Esophagus (tissue), 2 donors: Measurements from ENCODE around the gene INPP5D. TPM values are rescaled to one million over a fixed set of nuclear protein-coding genes. Genes with fewer than 3 reads are reported as not detected.

ENCODE experiments used
- H3K27ac ChIP-seq, 2 donors: one replicate each; pipeline ENCODE4 v1.5.1; 2013; ENCODE audit warnings: low read depth in 2 of 2, mild to moderate bottlenecking in 2 of 2, inconsistent platforms in 1 of 2, low read length in 1 of 2, moderate library complexity in 1 of 2
- H3K27me3 ChIP-seq, 2 donors: one replicate each; pipeline ENCODE4 v1.6.1; 2013; ENCODE audit warnings: low read length in 2 of 2, control low read depth in 1 of 2, mild to moderate bottlenecking in 1 of 2; ENCODE audit not compliant: insufficient read depth in 2 of 2, control insufficient read depth in 1 of 2
- H3K36me3 ChIP-seq, 2 donors: one replicate each; pipeline ENCODE4 v1.6.1; 2013; ENCODE audit warnings: low read length in 1 of 2; ENCODE audit not compliant: control insufficient read depth in 2 of 2, insufficient read depth in 2 of 2
- H3K4me1 ChIP-seq, 2 donors: one replicate each; pipeline ENCODE4 v1.6.1; 2013; ENCODE audit warnings: low read length in 1 of 2; ENCODE audit not compliant: control insufficient read depth in 2 of 2, insufficient read depth in 2 of 2
- H3K4me3 ChIP-seq, 2 donors: one replicate each; pipeline ENCODE4 v1.5.1; 2013; ENCODE audit warnings: low read length in 2 of 2, mild to moderate bottlenecking in 2 of 2, low read depth in 1 of 2, moderate library complexity in 1 of 2
- H3K9me3 ChIP-seq, 2 donors: one replicate each; pipeline ENCODE4 v1.6.1; 2013; ENCODE audit warnings: mild to moderate bottlenecking in 2 of 2, low read depth in 1 of 2, low read length in 1 of 2, moderate library complexity in 1 of 2; ENCODE audit not compliant: control insufficient read depth in 2 of 2, insufficient read depth in 1 of 2
- WGBS, 2 donors: extraction: QIAGEN DNeasy Blood & Tissue Kit; methylation state at CpG; one replicate each; pipeline ENCODE4 v1.1.7; 2013; 5-methylcytosine and 5-hydroxymethylcytosine counted together
- polyA plus RNA-seq, 2 donors: library from polyadenylated mRNA; stranded (reverse); fragments of 200-250 nt; gene quantifications; one replicate each; pipeline ENCODE4 v1.2.3, GENCODE V29; 2013
- donor health status: healthy with polysubstance abuse.
- donor health status: Bipolar disorder and iron deficiency.

INPP5D gene
- polyA plus RNA-seq, 2 donors, result 3.4 to 5.6 TPM

DNA sequence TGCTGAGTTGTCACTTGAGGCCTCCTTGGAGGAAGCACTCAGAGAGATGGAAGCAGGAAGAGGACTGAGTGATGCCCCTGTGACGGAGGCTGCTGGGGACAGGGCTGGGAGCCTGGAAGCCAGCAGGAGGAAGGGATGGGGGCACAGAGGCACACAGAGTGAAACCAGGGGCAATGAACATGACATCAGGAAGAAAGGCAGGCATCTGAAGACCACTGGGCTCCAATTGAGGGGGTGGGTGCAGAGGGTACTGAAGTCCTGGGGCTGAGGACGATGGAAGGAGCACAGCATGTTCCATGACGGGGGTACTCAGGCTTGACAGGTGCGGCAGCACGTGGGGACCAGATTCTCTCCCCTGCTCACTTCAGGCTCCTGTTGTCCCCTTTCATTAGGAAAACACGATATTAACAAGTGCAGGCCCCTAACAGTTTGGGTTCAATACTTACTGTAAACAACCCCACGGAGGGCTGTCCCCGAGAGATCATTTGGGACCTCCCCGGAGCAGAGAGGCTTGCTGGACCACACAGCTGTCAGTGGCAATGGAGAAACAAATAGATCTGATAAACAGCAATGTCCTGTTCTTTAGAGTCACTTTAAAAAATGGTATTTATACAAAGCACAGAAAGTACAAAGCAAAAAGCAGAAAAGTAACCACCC, 8.7 kb downstream of the INPP5D start:
- no peaks in the 10 kb centered on the region for H3K27me3 ChIP-seq
- no peaks in the 10 kb centered on the region for H3K9me3 ChIP-seq
- H3K4me1 ChIP-seq, result peaks cover 0 to 10% of the 10 kb centered on the region in 2 donors
- H3K36me3 ChIP-seq, result no peaks in the 10 kb centered on the region
- H3K4me3 ChIP-seq, result no peak overlapping the region
- H3K27ac ChIP-seq, result no peak overlapping the region
- 67 to 73% methylated on average over 9 of the region's 9 CpGs for WGBS, 2 donors

DNA sequence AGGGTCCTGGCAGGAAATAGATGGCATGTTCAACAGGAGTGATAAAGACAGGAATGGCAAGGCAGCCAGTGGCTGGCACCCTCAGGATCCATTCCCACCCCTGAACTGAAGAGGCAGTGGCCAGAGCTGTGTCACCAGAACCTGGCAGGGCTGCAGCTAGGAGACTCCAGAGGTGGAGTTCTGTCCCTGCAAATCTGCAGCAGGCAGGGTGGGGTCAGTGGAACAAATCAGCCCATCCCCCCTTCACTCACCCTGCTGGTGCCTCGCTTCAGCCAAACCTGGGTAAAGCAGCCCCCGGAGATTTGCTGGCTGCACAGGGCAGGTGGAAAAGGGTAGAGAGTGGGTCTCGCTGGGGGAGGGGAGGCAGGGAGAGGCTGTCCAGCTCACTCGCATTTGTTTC, 12.7 kb downstream of the INPP5D start:
- H3K9me3 ChIP-seq, result no peaks in the 10 kb centered on the region
- H3K4me3 ChIP-seq, result no peak overlapping the region
- no peaks in the 10 kb centered on the region for H3K36me3 ChIP-seq
- H3K4me1 ChIP-seq, result peaks cover 0 to 18% of the 10 kb centered on the region in 2 donors
- no peaks in the 10 kb centered on the region for H3K27me3 ChIP-seq
- no peak overlapping the region for H3K27ac ChIP-seq
- WGBS, 2 donors, result 77 to 95% methylated on average over 4 of the region's 4 CpGs

DNA sequence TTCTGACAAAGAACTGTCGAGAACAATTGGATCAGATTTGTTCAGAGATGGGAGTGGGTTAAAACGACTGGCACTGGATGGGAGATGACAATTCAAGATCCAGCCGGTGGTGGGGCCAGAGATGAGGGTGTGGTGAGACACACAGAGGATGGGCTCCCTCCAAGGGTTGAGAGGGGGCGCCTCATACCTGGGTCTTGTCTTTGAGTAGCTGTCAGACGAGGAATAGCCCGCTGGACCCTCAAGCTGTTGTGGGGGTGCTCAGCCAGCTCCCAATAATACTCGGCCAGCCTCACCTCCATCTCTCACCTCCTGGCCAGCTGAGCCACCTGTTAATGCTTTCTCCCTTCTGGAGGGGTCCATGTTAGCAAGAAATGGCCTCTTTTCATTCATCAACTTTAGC, 14.0 kb downstream of the INPP5D start:
- Histone ChIP-seq H3K27ac (no peak overlapping the region), H3K9me3 (no peaks in the 10 kb centered on the region), H3K4me3 (no peak overlapping the region), H3K4me1 (peaks cover 0 to 18% of the 10 kb centered on the region in 2 donors), H3K27me3 (no peaks in the 10 kb centered on the region), H3K36me3 (no peaks in the 10 kb centered on the region)
- 82 to 86% methylated on average over 7 of the region's 7 CpGs for WGBS, 2 donors

DNA sequence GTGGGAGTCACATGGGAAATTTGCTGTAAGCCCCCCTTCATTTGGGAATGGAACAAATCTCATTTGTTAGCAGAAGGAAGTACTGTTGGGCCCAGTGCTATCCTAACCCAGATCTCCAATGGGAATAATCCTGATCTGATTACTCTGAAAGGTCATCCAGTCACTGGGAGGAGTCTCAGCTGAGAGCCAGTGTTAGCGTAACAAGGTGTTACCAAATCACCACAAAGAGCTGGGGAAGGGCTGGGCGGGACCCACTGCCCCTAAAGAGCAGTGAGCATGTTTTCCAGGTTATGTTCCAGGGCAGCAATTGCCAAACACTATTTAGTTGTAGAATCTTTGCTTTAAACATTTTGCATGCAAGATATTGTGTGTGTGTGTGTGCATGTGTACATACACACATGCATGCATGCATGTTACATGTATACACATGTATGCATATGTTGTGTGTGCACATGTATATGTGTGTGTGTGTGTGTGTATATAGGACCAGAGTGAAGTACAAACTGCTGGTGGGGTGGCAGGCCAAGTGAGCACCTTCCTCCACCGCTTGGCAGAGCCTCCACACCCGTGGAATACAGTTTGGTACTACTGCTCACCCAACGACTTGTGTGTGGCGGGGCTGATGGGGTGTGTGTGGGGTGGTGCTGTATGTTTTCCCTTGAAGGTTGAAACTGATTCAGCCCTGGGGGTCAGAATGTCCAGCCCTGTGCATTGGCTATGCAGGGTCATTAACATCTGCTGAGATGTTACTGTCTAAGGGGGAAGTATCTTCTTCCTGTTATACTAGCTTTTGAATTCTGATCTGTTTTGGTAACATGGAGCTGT, 15.2 kb downstream of the INPP5D start:
- peaks cover 0 to 18% of the 10 kb centered on the region in 2 donors for H3K4me1 ChIP-seq
- WGBS, 2 donors, result 46 to 53% methylated on average over 6 of the region's 6 CpGs
- H3K27me3 ChIP-seq, result no peaks in the 10 kb centered on the region

DNA sequence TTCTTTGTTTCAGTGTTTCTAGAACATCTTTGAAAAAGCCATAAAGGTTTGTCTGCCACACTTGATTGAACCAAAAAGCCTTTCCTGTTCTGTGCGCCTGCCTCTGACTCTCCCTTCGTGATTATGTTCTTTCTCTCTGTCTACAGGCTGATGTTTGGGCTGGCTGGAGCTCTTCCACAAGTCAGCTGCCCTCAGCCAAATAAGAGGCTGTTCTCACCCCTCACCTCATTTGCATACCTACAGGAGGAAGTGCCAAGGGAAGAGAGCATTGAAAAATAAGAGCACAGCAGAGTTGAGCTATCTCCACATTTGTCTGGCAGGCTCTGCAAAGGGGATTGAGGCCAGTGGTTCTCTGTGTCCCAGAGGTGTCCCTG, 15.8 kb downstream of the INPP5D start:
- Histone ChIP-seq H3K36me3 (no peaks in the 10 kb centered on the region), H3K9me3 (no peaks in the 10 kb centered on the region), H3K4me1 (peaks cover 0 to 18% of the 10 kb centered on the region in 2 donors), H3K27ac (peak overlapping the region; percentile 68 to 83), H3K4me3 (no peak overlapping the region), H3K27me3 (no peaks in the 10 kb centered on the region)
- WGBS, 2 donors, result 19 to 26% methylated on average over 2 of the region's 2 CpGs

More for the DNA sequence above, 15.2 kb downstream of the INPP5D start:
- H3K9me3 ChIP-seq, result no peaks in the 10 kb centered on the region
- H3K36me3 ChIP-seq, result no peaks in the 10 kb centered on the region
- H3K27ac ChIP-seq, result peak overlapping the region; percentile 68 to 83
- no peak overlapping the region for H3K4me3 ChIP-seq

DNA sequence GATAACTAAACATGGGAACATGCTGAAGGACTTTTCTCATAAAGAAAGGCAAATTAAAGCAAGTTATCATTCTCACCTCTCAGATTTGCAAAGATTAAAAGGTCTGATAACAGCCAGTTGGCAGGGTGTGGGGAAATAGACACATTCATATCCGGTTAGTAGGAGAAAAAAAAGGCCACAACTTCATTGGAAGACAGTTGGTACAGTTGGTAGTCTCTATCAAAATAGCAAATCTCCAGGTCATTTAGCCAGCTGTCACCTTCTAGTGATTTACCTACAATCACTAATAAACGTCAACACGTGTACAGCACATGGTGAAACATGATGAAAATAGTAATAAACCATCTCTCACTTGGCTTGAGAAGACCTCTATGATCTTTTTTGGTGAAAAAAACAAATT, 16.6 kb downstream of the INPP5D start:
- 49 to 71% methylated on average over 3 of the region's 3 CpGs for WGBS, 2 donors
- no peak overlapping the region for H3K4me3 ChIP-seq
- no peaks in the 10 kb centered on the region for H3K9me3 ChIP-seq
- no peaks in the 10 kb centered on the region for H3K27me3 ChIP-seq
- no peaks in the 10 kb centered on the region for H3K36me3 ChIP-seq
- H3K27ac ChIP-seq, result no peak overlapping the region
- peaks cover 0 to 18% of the 10 kb centered on the region in 2 donors for H3K4me1 ChIP-seq

DNA sequence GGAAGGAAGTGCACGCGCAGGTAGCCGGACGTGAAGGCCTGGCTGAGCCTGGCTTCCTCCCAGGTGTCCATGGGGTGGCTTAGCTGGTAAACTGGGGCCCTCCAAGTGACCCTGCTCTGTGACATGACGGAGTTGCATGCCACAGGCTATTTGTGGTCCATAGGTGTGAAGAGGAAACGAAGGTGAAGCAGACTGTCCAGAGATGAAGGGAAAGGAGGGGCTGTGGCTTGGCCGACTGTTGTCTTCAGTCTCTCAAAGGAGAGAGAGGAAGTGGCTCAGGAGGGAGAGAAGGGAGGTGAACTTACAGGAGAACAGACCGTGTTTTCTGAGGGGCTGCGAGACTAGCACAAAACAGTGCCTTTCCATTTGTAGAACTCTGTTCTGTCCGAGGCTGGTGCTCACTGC, 19.3 kb downstream of the INPP5D start:
- H3K27me3 ChIP-seq, result no peaks in the 10 kb centered on the region
- H3K4me3 ChIP-seq, result no peak overlapping the region
- 62% methylated on average over 10 of the region's 10 CpGs for WGBS, 2 donors
- no peaks in the 10 kb centered on the region for H3K36me3 ChIP-seq
- no peaks in the 10 kb centered on the region for H3K9me3 ChIP-seq
- H3K27ac ChIP-seq, result peak overlapping the region; percentile 17 to 63
- peaks cover 0 to 19% of the 10 kb centered on the region in 2 donors for H3K4me1 ChIP-seq

DNA sequence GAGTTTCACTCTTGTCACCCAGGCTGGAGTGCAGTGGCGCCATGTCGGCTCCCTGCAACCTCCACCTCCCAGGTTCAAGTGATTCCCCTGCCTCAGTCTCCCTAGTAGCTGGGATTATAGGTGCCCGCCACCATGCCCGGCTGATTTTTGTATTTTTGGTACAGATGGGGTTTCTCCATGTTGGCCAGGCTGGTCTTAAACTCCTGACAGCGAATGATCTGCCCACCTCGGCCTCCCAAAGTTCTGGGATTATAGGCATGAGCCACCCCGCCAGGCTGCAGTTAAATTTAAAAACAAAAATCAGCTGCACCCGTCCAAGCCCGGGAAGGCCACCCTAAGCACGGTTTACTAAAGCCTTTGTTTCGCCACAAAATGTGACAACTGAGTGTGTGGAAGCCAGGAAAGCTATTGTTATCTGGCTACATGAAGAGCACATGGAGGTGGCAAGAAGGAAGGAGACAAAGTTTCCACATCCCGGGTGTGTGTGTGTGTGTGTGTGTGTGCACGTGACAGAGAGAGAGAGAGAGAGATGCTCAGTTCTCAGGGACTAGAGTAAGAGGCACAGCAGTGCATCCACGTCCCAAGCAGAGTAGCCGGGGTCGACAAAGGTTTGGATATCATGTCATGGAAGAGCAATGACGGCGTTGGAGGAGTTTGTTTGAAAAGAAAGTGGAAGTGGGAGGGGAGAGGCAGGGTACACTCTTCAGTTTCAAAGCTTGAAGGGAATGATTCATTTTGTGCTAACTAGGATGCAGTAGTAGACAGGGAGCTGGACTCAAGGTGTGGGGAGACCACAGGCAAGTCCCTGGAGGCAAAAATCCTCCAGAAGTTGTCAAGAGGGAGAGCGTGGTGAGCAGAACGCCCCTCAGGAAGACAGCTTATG, 20.1 kb downstream of the INPP5D start:
- no peaks in the 10 kb centered on the region for H3K9me3 ChIP-seq
- no peaks in the 10 kb centered on the region for H3K27me3 ChIP-seq
- no peaks in the 10 kb centered on the region for H3K36me3 ChIP-seq
- no peak overlapping the region for H3K4me3 ChIP-seq
- no peak overlapping the region for H3K27ac ChIP-seq
- peaks cover 0 to 15% of the 10 kb centered on the region in 2 donors for H3K4me1 ChIP-seq
- 77 to 79% methylated on average over 20 of the region's 20 CpGs for WGBS, 2 donors

DNA sequence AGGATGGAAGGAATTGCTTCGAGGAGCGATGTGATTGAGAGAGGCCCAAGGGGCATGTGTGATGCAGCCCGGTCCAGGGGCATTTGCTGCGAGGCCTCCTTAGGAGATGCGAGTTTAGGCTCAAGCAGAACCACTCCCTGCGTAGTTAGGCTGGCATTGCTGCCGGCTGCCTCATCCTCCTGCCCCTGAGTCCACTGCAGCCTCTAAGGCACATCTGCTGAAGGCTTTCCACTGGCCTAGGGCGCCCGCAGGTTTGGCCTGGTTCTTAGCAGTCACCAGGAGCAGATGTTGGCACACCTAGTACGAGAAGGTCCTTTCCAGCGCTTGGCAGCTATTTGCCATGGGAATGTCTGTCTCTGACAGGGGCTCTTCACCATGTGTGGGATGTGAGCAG, 20.7 kb downstream of the INPP5D start:
- H3K36me3 ChIP-seq, result no peaks in the 10 kb centered on the region
- H3K4me1 ChIP-seq, result peaks cover 0 to 10% of the 10 kb centered on the region in 2 donors
- no peaks in the 10 kb centered on the region for H3K27me3 ChIP-seq
- H3K27ac ChIP-seq, result peak overlapping the region in 1 of 2 donors; percentile 1
- 89 to 92% methylated on average over 11 of the region's 11 CpGs for WGBS, 2 donors
- H3K4me3 ChIP-seq, result no peak overlapping the region
- H3K9me3 ChIP-seq, result no peaks in the 10 kb centered on the region
